Upper lobe of right lung (tissue), 1 donor: Measurements from ENCODE around the gene ELAVL1. TPM values are rescaled to one million over a fixed set of nuclear protein-coding genes. Genes with fewer than 3 reads are reported as not detected.
"Not testable (repeated sequence)": the region's sequence is repeated elsewhere in the genome, so short reads cannot be mapped to it uniquely, and the experiment has no call there.

Experiments
- ATAC-seq: fragments of 200-7000 bp; cut with Tn5 transposase; one replicate; pipeline ENCODE4 v1.9.1; 2020; ENCODE audit warnings: mild to moderate bottlenecking, moderate library complexity
- DNase-seq: peaks from one replicate; pipeline ENCODE4 v3.0.0-alpha.2; 2020
- H3K27ac ChIP-seq: fragments of 200-600 bp; one replicate; pipeline ENCODE4 v1.8.0; 2022
- H3K27me3 ChIP-seq: fragments of 200-600 bp; one replicate; pipeline ENCODE4 v1.8.0; 2022; ENCODE audit warnings: mild to moderate bottlenecking
- H3K36me3 ChIP-seq: fragments of 200-600 bp; one replicate; pipeline ENCODE4 v1.8.0; 2022
- H3K4me1 ChIP-seq: fragments of 200-600 bp; one replicate; pipeline ENCODE4 v1.8.0; 2022
- H3K4me3 ChIP-seq: fragments of 200-600 bp; one replicate; pipeline ENCODE4 v1.8.0; 2022; ENCODE audit warnings: mild to moderate bottlenecking
- H3K9me3 ChIP-seq: fragments of 200-600 bp; one replicate; pipeline ENCODE4 v1.8.0; 2022
- CTCF ChIP-seq: fragments of 200-600 bp; IDR thresholded peaks from one replicate; pipeline ENCODE4 v1.8.0; 2022; ENCODE audit warnings: antibody characterized with exemption
- intact Hi-C: fragments of 100-400 bp; cut with DNase I; formaldehyde crosslinking; loops from one replicate; pipeline ENCODE4 v1.11.0; 2022
- total RNA-seq: library from RNA; stranded (reverse); fragmentation: NEBNext Ultra II Directional; extraction: Animal tissue kit (Norgen Biotek cat#: 25700); gene quantifications from one replicate; pipeline ENCODE4 v1.2.1, GENCODE V29; 2021
- donor health status: DM: no; HTN: yes; CAD: no; lungs with severe emphysema.

ELAVL1 gene
- total RNA-seq, 1 donor from 2014 or later: 65.9 TPM

- Histone ChIP-seq H3K4me1 (no peaks in the 10 kb centered on the region), H3K27ac (no peak overlapping the region), H3K4me3 (no peak overlapping the region), H3K9me3 (no peaks in the 10 kb centered on the region), H3K27me3 (no peaks in the 10 kb centered on the region), H3K36me3 (peaks cover 80% of the 10 kb centered on the region)
- intact Hi-C loops: no loop called here
- ATAC-seq: no peak
- DNase-seq: no peak
- no peak for TF ChIP-seq CTCF
Observed at GRCh38 chr19:7963566-7963965, 41.9 kb downstream of the ELAVL1 start.

- intact Hi-C loops: no loop called here
- H3K27me3 ChIP-seq: no peaks in the 10 kb centered on the region
- ATAC-seq: no peak
- TF ChIP-seq CTCF: no peak
- no peak overlapping the region for H3K27ac ChIP-seq
- peaks cover 72% of the 10 kb centered on the region for H3K36me3 ChIP-seq
- H3K9me3 ChIP-seq: no peaks in the 10 kb centered on the region
- H3K4me1 ChIP-seq: no peaks in the 10 kb centered on the region
- H3K4me3 ChIP-seq: no peak overlapping the region
- no peak for DNase-seq
Observed at GRCh38 chr19:7962644-7963268, 42.7 kb downstream of the ELAVL1 start.

GRCh38 chr19:7961920-7962626 is 43.4 kb downstream of the ELAVL1 start:
- intact Hi-C loops: no loop called here
- no peaks in the 10 kb centered on the region for H3K27me3 ChIP-seq
- no peaks in the 10 kb centered on the region for H3K4me1 ChIP-seq
- DNase-seq: no peak
- no peak overlapping the region for H3K4me3 ChIP-seq
- no peak for ATAC-seq
- peaks cover 66% of the 10 kb centered on the region for H3K36me3 ChIP-seq
- TF ChIP-seq CTCF: no peak
- H3K9me3 ChIP-seq: no peaks in the 10 kb centered on the region
- H3K27ac ChIP-seq: no peak overlapping the region

- H3K27me3 ChIP-seq, ATAC-seq, DNase-seq, H3K4me1 ChIP-seq, intact Hi-C loops, H3K27ac ChIP-seq, H3K4me3 ChIP-seq, H3K9me3 ChIP-seq: not testable (repeated sequence)
- H3K36me3 ChIP-seq: peaks cover 56% of the 10 kb centered on the region
Observed at GRCh38 chr19:7961082-7961481, 44.4 kb downstream of the ELAVL1 start.

GRCh38 chr19:7959211-7959610 is 46.2 kb downstream of the ELAVL1 start:
- intact Hi-C loops: no loop called here
- no peak for TF ChIP-seq CTCF
- DNase-seq: no peak
- no peaks in the 10 kb centered on the region for H3K9me3 ChIP-seq
- peaks cover 41% of the 10 kb centered on the region for H3K36me3 ChIP-seq
- no peaks in the 10 kb centered on the region for H3K4me1 ChIP-seq
- H3K27me3 ChIP-seq: no peaks in the 10 kb centered on the region
- no peak overlapping the region for H3K27ac ChIP-seq
- ATAC-seq: no peak
- H3K4me3 ChIP-seq: no peak overlapping the region

GRCh38 chr19:7955696-7956095 is 49.7 kb downstream of the ELAVL1 start:
- Histone ChIP-seq H3K4me3 (no peak overlapping the region), H3K27ac (no peak overlapping the region), H3K36me3 (peaks cover 7% of the 10 kb centered on the region), H3K4me1 (peaks cover 5% of the 10 kb centered on the region), H3K9me3 (no peaks in the 10 kb centered on the region), H3K27me3 (no peaks in the 10 kb centered on the region)
- intact Hi-C loops: no loop called here
- no peak for TF ChIP-seq CTCF
- ATAC-seq (no peak), DNase-seq (no peak)
